MM.1S (cell line): Measurements from ENCODE around the gene SCFD2.

Experiments
- DNase-seq: peaks from one replicate; pipeline ENCODE4 v3.0.0-alpha.2; 2015
- H2AFZ ChIP-seq: fragments of 300-600 bp; sonication (generic); 2 replicates; pipeline ENCODE4 v1.6.0; 2016; ENCODE audit warnings: antibody characterized with exemption, low read length
- H3F3A ChIP-seq: fragments of 300-600 bp; sonication (generic); 2 replicates; pipeline ENCODE4 v1.6.1; 2016; ENCODE audit warnings: mild to moderate bottlenecking, antibody characterized with exemption, low read length, moderate library complexity, mixed read lengths; ENCODE audit not compliant: insufficient read depth
- H3K27ac ChIP-seq: fragments of 300-600 bp; sonication (generic); 2 replicates; pipeline ENCODE4 v1.5.1; 2016; ENCODE audit warnings: mild to moderate bottlenecking, low read length
- H3K27me3 ChIP-seq: fragments of 300-600 bp; sonication (generic); replicated peaks from 2 replicates; pipeline ENCODE4 v1.6.0; 2016; ENCODE audit warnings: low read length; ENCODE audit not compliant: insufficient read depth
- H3K36me3 ChIP-seq: fragments of 300-600 bp; sonication (generic); replicated peaks from 2 replicates; pipeline ENCODE4 v1.6.1; 2016; ENCODE audit warnings: mild to moderate bottlenecking, low read length, mixed read lengths; ENCODE audit not compliant: insufficient read depth
- H3K4me1 ChIP-seq: fragments of 300-600 bp; sonication (generic); 2 replicates; pipeline ENCODE4 v1.6.1; 2016; ENCODE audit warnings: low read length, mixed read lengths
- H3K4me2 ChIP-seq: fragments of 300-600 bp; sonication (generic); 2 replicates; pipeline ENCODE4 v1.6.0; 2016; ENCODE audit warnings: low read depth, low read length
- H3K4me3 ChIP-seq: fragments of 300-600 bp; sonication (generic); 2 replicates; pipeline ENCODE4 v1.5.1; 2016; ENCODE audit warnings: low read length, mixed read lengths
- H3K79me2 ChIP-seq: fragments of 300-600 bp; sonication (generic); 2 replicates; pipeline ENCODE4 v1.6.1; 2016; ENCODE audit warnings: mixed run types, low read length, mixed read lengths
- H3K9ac ChIP-seq: fragments of 300-600 bp; sonication (generic); 2 replicates; pipeline ENCODE4 v1.6.1; 2016; ENCODE audit warnings: low read length, mixed read lengths
- H3K9me2 ChIP-seq: fragments of 300-600 bp; sonication (generic); replicated peaks from 2 replicates; pipeline ENCODE4 v1.6.1; 2016; ENCODE audit warnings: mild to moderate bottlenecking, low read length, mixed read lengths; ENCODE audit not compliant: insufficient read depth
- H3K9me3 ChIP-seq: fragments of 300-600 bp; sonication (generic); replicated peaks from 2 replicates; pipeline ENCODE4 v1.6.1; 2016; ENCODE audit warnings: mild to moderate bottlenecking, low read length, mixed read lengths; ENCODE audit not compliant: insufficient read depth
- H4K20me1 ChIP-seq: fragments of 300-600 bp; sonication (generic); 2 replicates; pipeline ENCODE4 v1.6.1; 2016; ENCODE audit warnings: mild to moderate bottlenecking, low read length, moderate library complexity, mixed read lengths; ENCODE audit not compliant: insufficient read depth
- EZH2 ChIP-seq: fragments of 300-600 bp; sonication (generic); optimal IDR thresholded peaks from 2 replicates; pipeline ENCODE3; 2017; ENCODE audit warnings: low read depth, mild to moderate bottlenecking, antibody characterized with exemption, low read length, mixed read lengths
- EZH2phosphoT487 ChIP-seq: fragments of 300-600 bp; sonication (generic); IDR thresholded peaks from 2 replicates; pipeline ENCODE4 v1.6.1; 2018; ENCODE audit warnings: antibody characterized with exemption, low read length
- TF ChIP-seq, protein P1 (sequence below): fragments of 300-600 bp; sonication (generic); IDR thresholded peaks from 2 replicates; pipeline ENCODE4 v1.5.1; 2016; ENCODE audit warnings: antibody characterized with exemption, low read length, mixed read lengths

The SCFD2 gene

DNA sequence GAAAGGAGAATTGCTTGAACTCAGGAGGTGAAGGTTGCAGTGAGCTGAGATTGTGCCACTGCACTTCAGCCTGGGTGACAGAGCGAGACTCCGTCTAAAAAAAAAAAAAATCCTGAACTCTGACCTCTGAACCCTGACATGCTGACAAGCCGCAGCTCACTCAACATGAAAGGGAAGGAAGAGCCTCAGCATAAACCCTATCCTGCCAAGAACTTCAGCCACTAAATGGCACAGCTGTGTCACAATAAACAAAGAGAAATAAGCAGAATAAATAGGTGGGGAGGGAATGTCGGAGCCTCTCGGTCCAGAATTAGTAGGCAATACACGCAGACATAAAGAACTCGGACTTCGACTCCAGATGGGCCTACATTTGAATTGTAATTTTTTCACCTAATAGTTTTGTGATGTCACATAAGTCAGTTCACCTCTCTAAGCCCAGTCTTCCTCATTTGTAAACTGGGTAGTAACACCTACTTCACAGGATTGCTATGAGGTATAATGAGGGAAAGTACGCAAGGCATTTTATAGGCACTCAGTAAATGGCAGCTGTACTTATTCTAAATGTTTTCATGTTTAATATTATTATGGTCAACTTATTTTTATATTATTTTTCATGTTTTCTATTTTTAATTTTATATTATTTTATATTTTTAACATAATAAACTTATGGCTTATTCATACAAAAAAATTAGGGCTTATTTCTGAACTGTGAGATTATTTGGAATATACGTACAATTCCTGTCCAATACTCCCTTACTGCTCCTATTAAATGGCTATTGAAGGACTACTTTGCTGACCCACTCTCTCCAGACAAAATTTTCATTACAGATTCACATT, 243.4 kb downstream of the SCFD2 start:
- no peaks in the 10 kb centered on the region for H3K4me1 ChIP-seq

DNA sequence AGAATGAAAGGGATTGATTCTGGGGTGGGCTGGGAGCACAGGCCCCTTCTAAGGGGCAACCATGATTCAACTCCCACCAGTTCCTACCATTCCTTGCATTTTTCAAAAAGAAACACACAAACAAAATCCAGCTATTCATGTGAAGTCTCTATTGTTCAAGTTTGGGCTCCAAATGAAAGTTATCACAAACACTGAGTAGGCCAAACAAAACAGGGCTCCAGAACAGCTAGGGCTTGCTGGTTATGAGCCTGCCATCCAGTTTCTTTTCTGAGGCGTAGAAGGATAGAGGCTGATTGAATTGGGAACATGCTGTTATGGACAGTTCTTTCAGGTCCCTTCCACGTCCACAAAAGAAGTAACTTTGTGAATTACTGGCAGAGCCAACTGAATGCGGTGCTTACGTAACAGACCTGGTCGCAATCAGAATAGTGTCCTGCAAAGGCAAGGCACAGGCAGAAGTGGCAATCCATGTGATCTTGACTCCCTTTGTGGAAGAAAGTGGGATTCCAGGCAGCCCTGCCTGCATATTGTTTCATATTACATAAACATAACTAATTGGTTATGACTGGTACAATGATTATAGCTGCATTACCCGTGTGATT, 244.5 kb downstream of the SCFD2 start:
- Histone ChIP-seq H3K9me3 (no peaks in the 10 kb centered on the region), H3K27me3 (no peaks in the 10 kb centered on the region), H3K27ac (no peak overlapping the region), H4K20me1 (no peaks in the 10 kb centered on the region), H3K36me3 (no peaks in the 10 kb centered on the region), H3K4me1 (no peaks in the 10 kb centered on the region), H3K79me2 (no peaks in the 10 kb centered on the region), H3K4me3 (no peak overlapping the region), H2AFZ (no peak overlapping the region), H3K4me2 (no peak overlapping the region), H3K9me2 (no peaks in the 10 kb centered on the region), H3F3A (no peaks in the 10 kb centered on the region), H3K9ac (no peak overlapping the region)
- TF ChIP-seq EZH2: no peak
- no peak for TF ChIP-seq EZH2phosphoT487
- TF ChIP-seq, protein P1, sequence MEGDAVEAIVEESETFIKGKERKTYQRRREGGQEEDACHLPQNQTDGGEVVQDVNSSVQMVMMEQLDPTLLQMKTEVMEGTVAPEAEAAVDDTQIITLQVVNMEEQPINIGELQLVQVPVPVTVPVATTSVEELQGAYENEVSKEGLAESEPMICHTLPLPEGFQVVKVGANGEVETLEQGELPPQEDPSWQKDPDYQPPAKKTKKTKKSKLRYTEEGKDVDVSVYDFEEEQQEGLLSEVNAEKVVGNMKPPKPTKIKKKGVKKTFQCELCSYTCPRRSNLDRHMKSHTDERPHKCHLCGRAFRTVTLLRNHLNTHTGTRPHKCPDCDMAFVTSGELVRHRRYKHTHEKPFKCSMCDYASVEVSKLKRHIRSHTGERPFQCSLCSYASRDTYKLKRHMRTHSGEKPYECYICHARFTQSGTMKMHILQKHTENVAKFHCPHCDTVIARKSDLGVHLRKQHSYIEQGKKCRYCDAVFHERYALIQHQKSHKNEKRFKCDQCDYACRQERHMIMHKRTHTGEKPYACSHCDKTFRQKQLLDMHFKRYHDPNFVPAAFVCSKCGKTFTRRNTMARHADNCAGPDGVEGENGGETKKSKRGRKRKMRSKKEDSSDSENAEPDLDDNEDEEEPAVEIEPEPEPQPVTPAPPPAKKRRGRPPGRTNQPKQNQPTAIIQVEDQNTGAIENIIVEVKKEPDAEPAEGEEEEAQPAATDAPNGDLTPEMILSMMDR: no peak
- DNase-seq: no peak

More for the DNA sequence above, 243.4 kb downstream of the SCFD2 start:
- Histone ChIP-seq H3K9me3 (no peaks in the 10 kb centered on the region), H3K79me2 (no peaks in the 10 kb centered on the region), H4K20me1 (no peaks in the 10 kb centered on the region), H3K27me3 (no peaks in the 10 kb centered on the region), H3K36me3 (no peaks in the 10 kb centered on the region), H3F3A (no peaks in the 10 kb centered on the region), H3K27ac (no peak overlapping the region), H3K9me2 (no peaks in the 10 kb centered on the region), H3K4me3 (no peak overlapping the region), H3K4me2 (no peak overlapping the region), H2AFZ (no peak overlapping the region), H3K9ac (no peak overlapping the region)
- DNase-seq: no peak
- TF ChIP-seq EZH2phosphoT487 (no peak), EZH2 (no peak)
- TF ChIP-seq, protein P1: no peak

DNA sequence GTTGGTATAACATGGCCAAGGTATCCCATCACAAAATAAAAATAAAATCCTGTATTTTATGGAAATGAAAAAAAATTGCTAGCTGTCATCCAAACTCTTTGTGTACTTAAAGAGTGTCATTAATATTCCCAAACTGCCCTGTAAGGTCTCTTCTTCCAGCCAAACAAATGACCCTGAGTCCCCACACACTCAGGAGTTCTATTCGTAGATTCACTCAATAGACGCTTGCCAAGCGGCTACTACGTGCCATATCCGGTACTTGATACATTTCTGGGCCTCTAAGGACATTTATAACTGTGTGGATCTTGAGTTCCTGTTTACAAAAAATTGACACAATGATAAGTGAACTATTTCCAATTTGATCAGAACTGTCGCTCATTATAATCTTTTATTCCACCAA, 245.1 kb downstream of the SCFD2 start:
- no peaks in the 10 kb centered on the region for H4K20me1 ChIP-seq
- TF ChIP-seq, protein P1: no peak
- no peak overlapping the region for H2AFZ ChIP-seq
- H3K27ac ChIP-seq: no peak overlapping the region
- no peak overlapping the region for H3K4me2 ChIP-seq
- no peaks in the 10 kb centered on the region for H3K36me3 ChIP-seq
- H3K9me3 ChIP-seq: no peaks in the 10 kb centered on the region
- no peak overlapping the region for H3K4me3 ChIP-seq
- H3K27me3 ChIP-seq: no peaks in the 10 kb centered on the region
- no peaks in the 10 kb centered on the region for H3K9me2 ChIP-seq
- H3K79me2 ChIP-seq: no peaks in the 10 kb centered on the region
- H3F3A ChIP-seq: no peaks in the 10 kb centered on the region
- no peaks in the 10 kb centered on the region for H3K4me1 ChIP-seq
- DNase-seq: no peak
- H3K9ac ChIP-seq: no peak overlapping the region
